A549 treated with AZD9567 at 1 μM for 4 hours (cell line): Measurements from ENCODE around the gene ETS1. TPM values are rescaled to one million over a fixed set of nuclear protein-coding genes. Genes with fewer than 3 reads are reported as not detected.

Source experiments
- total RNA-seq: library from RNA; stranded (reverse); fragments of 200-300 nt; extraction: Qiagen RNA extraction; gene quantifications from 5 replicates; pipeline ENCODE4 v1.2.3, GENCODE V29; 2022; ENCODE audit not compliant: insufficient read depth

Gene ETS1, protein sequence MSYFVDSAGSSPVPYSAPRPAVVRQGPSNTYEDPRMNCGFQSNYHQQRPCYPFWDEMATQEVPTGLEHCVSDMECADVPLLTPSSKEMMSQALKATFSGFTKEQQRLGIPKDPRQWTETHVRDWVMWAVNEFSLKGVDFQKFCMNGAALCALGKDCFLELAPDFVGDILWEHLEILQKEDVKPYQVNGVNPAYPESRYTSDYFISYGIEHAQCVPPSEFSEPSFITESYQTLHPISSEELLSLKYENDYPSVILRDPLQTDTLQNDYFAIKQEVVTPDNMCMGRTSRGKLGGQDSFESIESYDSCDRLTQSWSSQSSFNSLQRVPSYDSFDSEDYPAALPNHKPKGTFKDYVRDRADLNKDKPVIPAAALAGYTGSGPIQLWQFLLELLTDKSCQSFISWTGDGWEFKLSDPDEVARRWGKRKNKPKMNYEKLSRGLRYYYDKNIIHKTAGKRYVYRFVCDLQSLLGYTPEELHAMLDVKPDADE
- total RNA-seq = 24.7 to 32.8 TPM (median 29.3 TPM) in 5 replicates

DNA sequence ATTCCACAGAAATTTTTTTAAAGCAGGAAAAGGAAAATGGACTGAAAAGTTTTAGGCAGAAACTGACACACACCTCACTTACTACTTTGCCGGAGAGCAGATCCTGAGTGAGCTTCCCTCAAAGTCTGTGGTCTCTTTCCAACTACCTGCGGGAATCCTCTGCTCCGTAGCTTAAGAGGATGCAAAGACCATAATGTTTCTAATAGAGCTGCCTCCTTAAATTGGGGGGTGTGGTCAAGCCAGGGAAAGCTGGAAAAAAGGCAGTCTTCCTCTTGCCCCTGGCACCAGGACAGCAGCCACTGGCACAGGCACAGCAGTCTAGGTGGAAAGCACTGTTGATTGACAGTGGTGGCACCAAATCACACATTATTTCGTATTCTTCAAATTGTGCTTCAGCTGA lies at the start of gene ETS1:
Gene ETS1 (minus strand): TSS at position 144 of the 400 bp plus-strand sequence. CDS start 14,428 bp downstream, outside the sequence.

Other genes with a start within 250 kb of the ETS1 start
- gene FLI1, start 106.5 kb upstream of the ETS1 start, total RNA-seq = 0.16 to 0.22 TPM (median 0.21 TPM) in 4 of 5 replicates, not detected in the other